H9 (cell line): Measurements from ENCODE around the gene MRAS. TPM values are rescaled to one million over a fixed set of nuclear protein-coding genes. Genes with fewer than 3 reads are reported as not detected.

Source experiments
- DNase-seq: peaks from one replicate; pipeline ENCODE4 v3.0.0-alpha.2; 2017
- H2AFZ ChIP-seq: one replicate; pipeline ENCODE4 v1.6.1; 2013; ENCODE audit warnings: mild to moderate bottlenecking, low read length, control low read depth, moderate library complexity
- H2AK5ac ChIP-seq: 2 replicates; pipeline ENCODE4 v1.6.1; 2013; ENCODE audit warnings: low read length, control low read depth, mixed read lengths; ENCODE audit not compliant: insufficient read length
- H2BK120ac ChIP-seq: one replicate; pipeline ENCODE4 v1.6.1; 2013; ENCODE audit warnings: low read depth, mild to moderate bottlenecking, low read length, control low read depth, inconsistent platforms; ENCODE audit not compliant: poor library complexity, severe bottlenecking
- H2BK12ac ChIP-seq: 2 replicates; pipeline ENCODE4 v1.6.1; 2013; ENCODE audit warnings: low read length, control low read depth, mixed read lengths, low read depth; ENCODE audit not compliant: insufficient read length
- H2BK15ac ChIP-seq: 2 replicates; pipeline ENCODE4 v1.6.1; 2013; ENCODE audit warnings: low read depth, low read length, control low read depth
- H2BK20ac ChIP-seq: one replicate; pipeline ENCODE4 v1.6.1; 2013; ENCODE audit warnings: low read depth, mild to moderate bottlenecking, low read length, control low read depth, inconsistent platforms; ENCODE audit not compliant: poor library complexity, severe bottlenecking
- H2BK5ac ChIP-seq: 2 replicates; pipeline ENCODE4 v1.6.1; 2013; ENCODE audit warnings: low read length, control low read depth, mixed read lengths; ENCODE audit not compliant: insufficient read length
- H3K14ac ChIP-seq: 2 replicates; pipeline ENCODE4 v1.6.1; 2013; ENCODE audit warnings: low read length, control low read depth; ENCODE audit not compliant: insufficient read depth
- H3K18ac ChIP-seq: 2 replicates; pipeline ENCODE4 v1.6.1; 2013; ENCODE audit warnings: low read depth, mild to moderate bottlenecking, mixed read lengths, low read length, control low read depth; ENCODE audit not compliant: insufficient read length
- H3K23ac ChIP-seq: 2 replicates; pipeline ENCODE4 v1.6.1; 2013; ENCODE audit warnings: low read length, control low read depth, mixed read lengths, low read depth; ENCODE audit not compliant: insufficient read length
- H3K23me2 ChIP-seq: 2 replicates; pipeline ENCODE4 v1.6.1; 2013; ENCODE audit warnings: low read depth, mild to moderate bottlenecking, mixed read lengths, low read length, control low read depth; ENCODE audit not compliant: insufficient read length, poor library complexity, severe bottlenecking
- H3K27ac ChIP-seq: 2 replicates; pipeline ENCODE4 v1.5.1; 2013; ENCODE audit warnings: low read length, control low read depth, mixed read lengths, low read depth; ENCODE audit not compliant: insufficient read length
- H3K27me3 ChIP-seq: 2 replicates; pipeline ENCODE4 v1.6.1; 2013; ENCODE audit warnings: low read length, control low read depth, inconsistent platforms; ENCODE audit not compliant: insufficient read depth
- H3K4ac ChIP-seq: 2 replicates; pipeline ENCODE4 v1.6.1; 2013; ENCODE audit warnings: low read depth, mild to moderate bottlenecking, control low read depth, inconsistent platforms, low read length, moderate library complexity
- H3K4me1 ChIP-seq: 2 replicates; pipeline ENCODE4 v1.6.1; 2013; ENCODE audit warnings: low read length, control low read depth, inconsistent platforms; ENCODE audit not compliant: insufficient read depth
- H3K4me2 ChIP-seq: 2 replicates; pipeline ENCODE4 v1.6.1; 2013; ENCODE audit warnings: low read length, control low read depth, mixed read lengths; ENCODE audit not compliant: insufficient read length, insufficient read depth
- H3K56ac ChIP-seq: 2 replicates; pipeline ENCODE4 v1.6.1; 2013; ENCODE audit warnings: low read depth, mild to moderate bottlenecking, mixed read lengths, low read length, control low read depth; ENCODE audit not compliant: insufficient read length
- H3K79me1 ChIP-seq: 2 replicates; pipeline ENCODE4 v1.6.1; 2013; ENCODE audit warnings: low read depth, mild to moderate bottlenecking, moderate library complexity, low read length, control low read depth, inconsistent platforms; ENCODE audit not compliant: insufficient read depth, poor library complexity, severe bottlenecking
- H3K79me2 ChIP-seq: 2 replicates; pipeline ENCODE4 v1.6.1; 2013; ENCODE audit warnings: low read length, control low read depth, inconsistent platforms; ENCODE audit not compliant: insufficient read depth
- H3K9ac ChIP-seq: 2 replicates; pipeline ENCODE4 v1.6.1; 2013; ENCODE audit warnings: low read length, control low read depth, mixed read lengths; ENCODE audit not compliant: insufficient read length; ENCODE audit errors: extremely low read depth
- H3K9me3 ChIP-seq: one replicate; pipeline ENCODE4 v1.6.1; 2013; ENCODE audit warnings: low read depth, low read length, inconsistent platforms; ENCODE audit not compliant: control insufficient read depth
- H3T11ph ChIP-seq: one replicate; pipeline ENCODE4 v1.6.1; 2013; ENCODE audit warnings: mild to moderate bottlenecking, low read length, control low read depth, inconsistent platforms
- H4K20me1 ChIP-seq: one replicate; pipeline ENCODE4 v1.6.1; 2013; ENCODE audit not compliant: control insufficient read depth, insufficient read length, insufficient read depth
- H4K5ac ChIP-seq: 2 replicates; pipeline ENCODE4 v1.6.1; 2013; ENCODE audit warnings: low read depth, mild to moderate bottlenecking, mixed read lengths, low read length, control low read depth; ENCODE audit not compliant: insufficient read length
- H4K8ac ChIP-seq: replicated peaks from 2 replicates; pipeline ENCODE4 v1.6.1; 2013; ENCODE audit warnings: low read length, control low read depth, mixed read lengths, low read depth; ENCODE audit not compliant: insufficient read length
- H4K91ac ChIP-seq: 2 replicates; pipeline ENCODE4 v1.6.1; 2013; ENCODE audit warnings: low read depth, mild to moderate bottlenecking, moderate library complexity, mixed read lengths, low read length, control low read depth; ENCODE audit not compliant: insufficient read length
- H3K27ac Mint-ChIP-seq, 3 experiments: 2 replicates in 2 of 3; 3 replicates in 1 of 3; pipeline ENCODE4 v1.8.0; 2020 to 2021; ENCODE audit warnings: mixed read lengths in 3 of 3, mild to moderate bottlenecking in 1 of 3, moderate library complexity in 1 of 3
- H3K27me3 Mint-ChIP-seq: 2 replicates; pipeline ENCODE4 v1.8.0; 2021; ENCODE audit warnings: low read depth, mild to moderate bottlenecking, moderate library complexity, mixed read lengths
- H3K36me3 Mint-ChIP-seq, 3 experiments: 2 replicates in 2 of 3; 3 replicates in 1 of 3; pipeline ENCODE4 v1.8.0; 2020 to 2021; ENCODE audit warnings: low read depth in 3 of 3, mixed read lengths in 3 of 3; ENCODE audit not compliant: insufficient read depth in 1 of 3
- H3K4me1 Mint-ChIP-seq, 2 experiments: 2 replicates each; pipeline ENCODE4 v1.8.0; 2020; ENCODE audit warnings: mixed read lengths in 2 of 2
- H3K4me3 Mint-ChIP-seq, 2 experiments: 2 replicates in 1 of 2; 3 replicates in 1 of 2; pipeline ENCODE4 v1.8.0; 2020 to 2021; ENCODE audit warnings: mild to moderate bottlenecking in 2 of 2, mixed read lengths in 2 of 2, moderate library complexity in 1 of 2
- H3K9me3 Mint-ChIP-seq, 2 experiments: 2 replicates in 1 of 2; 3 replicates in 1 of 2; pipeline ENCODE4 v1.8.0; 2020; ENCODE audit warnings: mild to moderate bottlenecking in 2 of 2, mixed read lengths in 2 of 2, moderate library complexity in 1 of 2
- CTCF ChIP-seq: fragments of 200-600 bp; sonication (generic); conservative IDR thresholded peaks from 3 replicates; pipeline ENCODE4 v1.8.0; 2021; ENCODE audit warnings: antibody characterized with exemption, mild to moderate bottlenecking
- WGBS: extraction: QIAGEN DNeasy Blood & Tissue Kit; methylation state at CpG from one replicate; pipeline ENCODE4 v1.1.7; 2013; ENCODE audit warnings: missing lambda C conversion rate, low lambda C conversion rate, mixed read lengths; ENCODE audit not compliant: insufficient read length; ENCODE audit errors: extremely low coverage; 5-methylcytosine and 5-hydroxymethylcytosine counted together
- total RNA-seq: library from RNA; stranded (reverse); gene quantifications from 2 replicates; pipeline ENCODE4 v1.2.1, GENCODE V29; 2021

MRAS gene
- total RNA-seq, 1 experiment from 2014 or later, result 10.9 TPM

- H2BK15ac ChIP-seq, result no peak within 1 kb of the TSS
- H3K79me1 ChIP-seq, result no peaks in the 10 kb centered on the region
- TF ChIP-seq CTCF, result no peak
- H3K9me3 Mint-ChIP-seq, result peaks cover 10 to 11% of the 10 kb centered on the region in 2 experiments; a peak in 4 of 5 replicates
- H3K9ac ChIP-seq, result no peak within 1 kb of the TSS
- H3K23me2 ChIP-seq, result peaks cover 14% of the 10 kb centered on the region
- peaks cover 3 to 11% of the 10 kb centered on the region in 2 experiments; a peak in 3 of 4 replicates for H3K4me1 Mint-ChIP-seq
- H3K27me3 Mint-ChIP-seq, result peaks cover 71% of the 10 kb centered on the region
- peak within 1 kb of the TSS; percentile 10 for H3K18ac ChIP-seq
- H3K4me3 Mint-ChIP-seq, result peak within 1 kb of the TSS; percentile 69 to 82
- H3K27ac Mint-ChIP-seq, result no peak within 1 kb of the TSS
- H3K27me3 ChIP-seq, result peaks cover 8% of the 10 kb centered on the region; the same call in 1 of the 2 replicates
- no peak within 1 kb of the TSS for H2BK12ac ChIP-seq
- no peak within 1 kb of the TSS for H4K5ac ChIP-seq
- no peak within 1 kb of the TSS for H2BK120ac ChIP-seq
- no peaks in the 10 kb centered on the region for H3K79me2 ChIP-seq
- no peak within 1 kb of the TSS for H2BK20ac ChIP-seq
- no CpG with 5 or more reads among the region's 54 CpGs for WGBS
- no peak within 1 kb of the TSS for H2AK5ac ChIP-seq
- no peak within 1 kb of the TSS for H3T11ph ChIP-seq
- H2AFZ ChIP-seq, result no peak within 1 kb of the TSS
- H3K23ac ChIP-seq, result no peak within 1 kb of the TSS
- H3K36me3 Mint-ChIP-seq, result peaks cover 0 to 10% (median 8%) of the 10 kb centered on the region in 3 experiments; a peak in 3 of 7 replicates
- no peak within 1 kb of the TSS for H3K4ac ChIP-seq
- no peaks in the 10 kb centered on the region for H4K20me1 ChIP-seq
- H3K56ac ChIP-seq, result no peak within 1 kb of the TSS
- H4K91ac ChIP-seq, result no peak within 1 kb of the TSS
- H3K14ac ChIP-seq, result 0 out of 2 replicates have a peak within 1 kb of the TSS, but pooled peaks have one; percentile 1
- no peak within 1 kb of the TSS for H4K8ac ChIP-seq
- H2BK5ac ChIP-seq, result no peak within 1 kb of the TSS
- no peaks in the 10 kb centered on the region for H3K4me1 ChIP-seq
- H3K27ac ChIP-seq, result no peak within 1 kb of the TSS
- peak within 1 kb of the TSS; percentile 44 for H3K4me2 ChIP-seq
- peak; percentile 88 for DNase-seq
- H3K9me3 ChIP-seq, result no peaks in the 10 kb centered on the region
Observed at GRCh38 chr3:138434276-138434874, 86.0 kb downstream of the MRAS start, which contains the start of gene ESYT3. TSS of gene ESYT3 (plus strand) at chr3:138434616. CDS start at chr3:138434799, 183 bp downstream.
